HG02798 (cell line): ENCODE results near the gene FLVCR2.
"Not testable (repeated sequence)": the region's sequence is repeated elsewhere in the genome, so short reads cannot be mapped to it uniquely, and the experiment has no call there.

Experiments
- ATAC-seq: cut with Tn5 transposase; IDR thresholded peaks from one replicate; pipeline ENCODE4 v1.9.1; 2021; ENCODE audit warnings: mild to moderate bottlenecking; ENCODE audit not compliant: unreplicated experiment, poor library complexity

FLVCR2 gene

GRCh38 chr14:75587388-75587787, 9.0 kb downstream of the FLVCR2 start:
- ATAC-seq = no peak

GRCh38 chr14:75589931-75590330, 11.5 kb downstream of the FLVCR2 start:
- no peak for ATAC-seq

GRCh38 chr14:75591331-75591946, 13.0 kb downstream of the FLVCR2 start:
- ATAC-seq = no peak

- no peak for ATAC-seq
Measured at GRCh38 chr14:75591987-75592575, 13.7 kb downstream of the FLVCR2 start.

GRCh38 chr14:75595226-75595625, 16.8 kb downstream of the FLVCR2 start:
- ATAC-seq = no peak

GRCh38 chr14:75597149-75597548, 18.7 kb downstream of the FLVCR2 start:
- no peak for ATAC-seq

- not testable (repeated sequence) for ATAC-seq
Measured at GRCh38 chr14:75600100-75600499, 21.7 kb downstream of the FLVCR2 start.

GRCh38 chr14:75601061-75601460, 22.6 kb downstream of the FLVCR2 start:
- not testable (repeated sequence) for ATAC-seq

GRCh38 chr14:75602503-75602902, 24.1 kb downstream of the FLVCR2 start:
- no peak for ATAC-seq

- no peak for ATAC-seq
Measured at GRCh38 chr14:75604979-75605851, 26.8 kb downstream of the FLVCR2 start.

- ATAC-seq = no peak
Measured at GRCh38 chr14:75605916-75606315, 27.5 kb downstream of the FLVCR2 start.

GRCh38 chr14:75607044-75607443, 28.6 kb downstream of the FLVCR2 start:
- no peak for ATAC-seq

- no peak for ATAC-seq
Measured at GRCh38 chr14:75607842-75608640, 29.6 kb downstream of the FLVCR2 start.

GRCh38 chr14:75609116-75609515, 30.7 kb downstream of the FLVCR2 start:
- ATAC-seq = no peak

- ATAC-seq = no peak
Measured at GRCh38 chr14:75609606-75610475, 31.4 kb downstream of the FLVCR2 start.

GRCh38 chr14:75610834-75611233, 32.4 kb downstream of the FLVCR2 start:
- ATAC-seq = no peak

GRCh38 chr14:75612157-75612556, 33.7 kb downstream of the FLVCR2 start:
- ATAC-seq = no peak

GRCh38 chr14:75614179-75614578, 35.8 kb downstream of the FLVCR2 start:
- ATAC-seq = no peak

GRCh38 chr14:75615200-75615599, 36.8 kb downstream of the FLVCR2 start:
- ATAC-seq = no peak

GRCh38 chr14:75619548-75619947, 41.1 kb downstream of the FLVCR2 start:
- ATAC-seq = no peak
